NB4 (cell line): Measurements from ENCODE around the gene TSHZ2.

Experiments
- DNase-seq: peaks from one replicate; pipeline ENCODE4 v3.0.0; 2010; ENCODE audit warnings: low read depth
- H3K4me3 ChIP-seq: one replicate; pipeline ENCODE4 v1.5.1; 2011; ENCODE audit warnings: mild to moderate bottlenecking, low read depth, low read length, moderate library complexity
- CTCF ChIP-seq: IDR thresholded peaks from one replicate; pipeline ENCODE4 v1.5.1; 2012; ENCODE audit warnings: low read depth, low read length
- MAX ChIP-seq: IDR thresholded peaks from 2 replicates; pipeline ENCODE4 v1.6.1; 2011; ENCODE audit warnings: low read depth, low read length
- MYC ChIP-seq: IDR thresholded peaks from 2 replicates; pipeline ENCODE4 v1.6.1; 2011; ENCODE audit warnings: low read depth, low read length
- POLR2A ChIP-seq: IDR thresholded peaks from 2 replicates; pipeline ENCODE4 v1.6.1; 2011; ENCODE audit warnings: mild to moderate bottlenecking; ENCODE audit not compliant: insufficient read length; ENCODE audit errors: extremely low read depth

The TSHZ2 gene

GRCh38 chr20:53080969-53081871 lies 109.1 kb downstream of the TSHZ2 start:
- no peak for DNase-seq
- TF ChIP-seq MYC (no peak), MAX (no peak), CTCF (no peak), POLR2A (no peak)
- no peak overlapping the region for H3K4me3 ChIP-seq

GRCh38 chr20:53081916-53082863 lies 110.0 kb downstream of the TSHZ2 start:
- no peak for TF ChIP-seq MYC
- no peak for TF ChIP-seq POLR2A
- no peak for TF ChIP-seq MAX
- TF ChIP-seq CTCF = no peak
- H3K4me3 ChIP-seq = no peak overlapping the region
- no peak for DNase-seq

- no peak overlapping the region for H3K4me3 ChIP-seq
- DNase-seq = no peak
- TF ChIP-seq POLR2A (no peak), MAX (no peak), MYC (no peak)
These were observed 111.3 kb downstream of the TSHZ2 start for GRCh38 chr20:53083411-53083810.

GRCh38 chr20:53084408-53084997 lies 112.3 kb downstream of the TSHZ2 start:
- no peak overlapping the region for H3K4me3 ChIP-seq
- no peak for DNase-seq
- TF ChIP-seq MYC (no peak), POLR2A (no peak), MAX (no peak), CTCF (no peak)

- DNase-seq = peak; percentile 60
- TF ChIP-seq MYC (no peak), MAX (no peak; the same call in 1 of the 2 replicates), CTCF (no peak), POLR2A (no peak)
- no peak overlapping the region for H3K4me3 ChIP-seq
These were observed 113.6 kb downstream of the TSHZ2 start for GRCh38 chr20:53085720-53086119.
